ENCODE measurements around the gene RTBDN. TPM values are rescaled to one million over a fixed set of nuclear protein-coding genes. Genes with fewer than 3 reads are reported as not detected.

RTBDN gene
- total RNA-seq, 1 donor from 2014 or later, result not detected

GRCh38 chr19:12843999-12844732 lies 9.8 kb upstream of the RTBDN start:
- Mint-ChIP-seq H3K9me3 (ENCODE audit: low read depth) (no peaks in the 10 kb centered on the region), H3K27me3 (peaks cover 55% of the 10 kb centered on the region)

GRCh38 chr19:12843328-12843727 lies 8.9 kb upstream of the RTBDN start:
- no peak for TF ChIP-seq CTCF (IDR thresholded peaks at IDR 0.05; ENCODE audit: unreplicated experiment)
- Mint-ChIP-seq H3K27ac (no peak overlapping the region), H3K36me3 (ENCODE audit: insufficient read depth) (no peaks in the 10 kb centered on the region), H3K4me1 (ENCODE audit: low read depth) (peaks cover 8% of the 10 kb centered on the region), H3K27me3 (peaks cover 56% of the 10 kb centered on the region), H3K4me3 (ENCODE audit: low read depth) (no peak overlapping the region), H3K9me3 (ENCODE audit: low read depth) (no peaks in the 10 kb centered on the region)
- no peak for DNase-seq (ENCODE audit: low spot score, unreplicated experiment)

More at GRCh38 chr19:12843999-12844732, 9.8 kb upstream of the RTBDN start:
- Mint-ChIP-seq H3K4me1 (ENCODE audit: low read depth) (peaks cover 8% of the 10 kb centered on the region), H3K4me3 (ENCODE audit: low read depth) (no peak overlapping the region), H3K36me3 (ENCODE audit: insufficient read depth) (no peaks in the 10 kb centered on the region), H3K27ac (no peak overlapping the region)
- no peak for DNase-seq (ENCODE audit: low spot score, unreplicated experiment)
- no peak for TF ChIP-seq CTCF (IDR thresholded peaks at IDR 0.05; ENCODE audit: unreplicated experiment)

GRCh38 chr19:12842511-12842910 lies 8.1 kb upstream of the RTBDN start:
- Mint-ChIP-seq H3K27me3 (peaks cover 55% of the 10 kb centered on the region), H3K4me1 (ENCODE audit: low read depth) (peaks cover 8% of the 10 kb centered on the region), H3K36me3 (ENCODE audit: insufficient read depth) (no peaks in the 10 kb centered on the region), H3K9me3 (ENCODE audit: low read depth) (no peaks in the 10 kb centered on the region), H3K4me3 (ENCODE audit: low read depth) (no peak overlapping the region), H3K27ac (no peak overlapping the region)
- no peak for TF ChIP-seq CTCF (IDR thresholded peaks at IDR 0.05; ENCODE audit: unreplicated experiment)
- DNase-seq (ENCODE audit: low spot score, unreplicated experiment), result no peak

- DNase-seq (ENCODE audit: low spot score, unreplicated experiment), result peak; percentile 66
- H3K27ac Mint-ChIP-seq, result peak overlapping the region; percentile 61
- H3K9me3 Mint-ChIP-seq (ENCODE audit: low read depth), result no peaks in the 10 kb centered on the region
- no peaks in the 10 kb centered on the region for H3K36me3 Mint-ChIP-seq (ENCODE audit: insufficient read depth)
- peak overlapping the region; percentile 60 for H3K4me3 Mint-ChIP-seq (ENCODE audit: low read depth)
- H3K27me3 Mint-ChIP-seq, result peaks cover 61% of the 10 kb centered on the region
- H3K4me1 Mint-ChIP-seq (ENCODE audit: low read depth), result peaks cover 8% of the 10 kb centered on the region
- TF ChIP-seq CTCF (IDR thresholded peaks at IDR 0.05; ENCODE audit: unreplicated experiment), result no peak
Observed at GRCh38 chr19:12841094-12841493, 6.7 kb upstream of the RTBDN start.

- Mint-ChIP-seq H3K36me3 (ENCODE audit: insufficient read depth) (no peaks in the 10 kb centered on the region), H3K27ac (peak overlapping the region; percentile 61), H3K4me3 (ENCODE audit: low read depth) (peak overlapping the region; percentile 60), H3K4me1 (ENCODE audit: low read depth) (peaks cover 8% of the 10 kb centered on the region), H3K27me3 (peaks cover 68% of the 10 kb centered on the region), H3K9me3 (ENCODE audit: low read depth) (no peaks in the 10 kb centered on the region)
- TF ChIP-seq CTCF (IDR thresholded peaks at IDR 0.05; ENCODE audit: unreplicated experiment), result no peak
- DNase-seq (ENCODE audit: low spot score, unreplicated experiment), result peak; percentile 69
Observed at GRCh38 chr19:12840091-12841079, 6.0 kb upstream of the RTBDN start.

All from progenitor cell of endocrine pancreas (in vitro differentiated cells).